GM21367 (cell line): ENCODE measurements around the gene CYP4A22.
"Not testable (repeated sequence)": the region's sequence is repeated elsewhere in the genome, so short reads cannot be mapped to it uniquely, and the experiment has no call there.

Experiments used
- ATAC-seq: cut with Tn5 transposase; IDR thresholded peaks from one replicate; pipeline ENCODE4 v1.9.1; 2021; ENCODE audit not compliant: unreplicated experiment

CYP4A22 gene

GRCh38 chr1:47184822-47185677 lies 47.8 kb downstream of the CYP4A22 start:
- ATAC-seq = no peak

- no peak for ATAC-seq
Measured at GRCh38 chr1:47186267-47187185, 49.3 kb downstream of the CYP4A22 start.

GRCh38 chr1:47187231-47187925 lies 50.1 kb downstream of the CYP4A22 start:
- ATAC-seq = no peak

- ATAC-seq = no peak
Measured at GRCh38 chr1:47187926-47188250, 50.6 kb downstream of the CYP4A22 start.

- ATAC-seq = no peak
Measured at GRCh38 chr1:47188791-47189785, 51.8 kb downstream of the CYP4A22 start.

- ATAC-seq = no peak
Measured at GRCh38 chr1:47189844-47190508, 52.7 kb downstream of the CYP4A22 start, which contains the start of gene PDZK1IP1. TSS of gene PDZK1IP1 (minus strand) at chr1:47190036. CDS start at chr1:47189932, 104 bp downstream.

- no peak for ATAC-seq
Measured at GRCh38 chr1:47190509-47190855, 53.2 kb downstream of the CYP4A22 start.

- no peak for ATAC-seq
Measured at GRCh38 chr1:47190857-47191256, 53.6 kb downstream of the CYP4A22 start.

- no peak for ATAC-seq
Measured at GRCh38 chr1:47191940-47192457, 54.8 kb downstream of the CYP4A22 start.

- ATAC-seq = peak; percentile 65
Measured at GRCh38 chr1:47192458-47193384, 55.5 kb downstream of the CYP4A22 start.

- ATAC-seq = not testable (repeated sequence)
Measured at GRCh38 chr1:47193496-47193895, 56.3 kb downstream of the CYP4A22 start.

- ATAC-seq = no peak
Measured at GRCh38 chr1:47194311-47194710, 57.1 kb downstream of the CYP4A22 start.

GRCh38 chr1:47195981-47196380 lies 58.7 kb downstream of the CYP4A22 start:
- ATAC-seq = not testable (repeated sequence)

- no peak for ATAC-seq
Measured at GRCh38 chr1:47196622-47197021, 59.4 kb downstream of the CYP4A22 start.

- ATAC-seq = no peak
Measured at GRCh38 chr1:47198214-47198613, 61.0 kb downstream of the CYP4A22 start.
